MM.1S (cell line): ENCODE data around the gene TUT1.

ENCODE experiments used
- EZH2 ChIP-seq: fragments of 300-600 bp; sonication (generic); optimal IDR thresholded peaks from 2 replicates; pipeline ENCODE3; 2017; ENCODE audit warnings: low read depth, mild to moderate bottlenecking, antibody characterized with exemption, low read length, mixed read lengths
- TF ChIP-seq, protein P1 (sequence below): fragments of 300-600 bp; sonication (generic); IDR thresholded peaks from 2 replicates; pipeline ENCODE4 v1.5.1; 2016; ENCODE audit warnings: antibody characterized with exemption, low read length, mixed read lengths

DNA sequence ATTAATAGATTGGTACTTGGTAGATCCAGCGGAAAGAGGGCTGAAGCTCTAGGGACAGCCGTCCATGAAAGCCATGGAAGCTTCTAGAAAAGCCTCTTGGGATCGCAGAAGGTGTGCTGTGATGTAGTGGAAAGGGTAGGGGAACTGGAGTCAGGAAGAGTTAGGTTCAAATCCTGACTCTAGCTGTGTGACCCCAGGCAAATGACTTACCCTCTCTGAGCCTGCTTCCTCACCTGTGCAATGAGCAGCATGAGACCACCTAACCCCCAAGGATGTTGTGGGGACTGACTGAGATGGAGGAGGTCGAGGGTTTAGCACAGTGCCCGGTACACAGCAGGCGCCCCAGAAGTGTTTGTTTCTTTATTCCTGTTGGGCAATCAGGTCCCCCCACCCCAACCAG lies 19.1 kb upstream of the TUT1 start:
- TF ChIP-seq, protein P1, sequence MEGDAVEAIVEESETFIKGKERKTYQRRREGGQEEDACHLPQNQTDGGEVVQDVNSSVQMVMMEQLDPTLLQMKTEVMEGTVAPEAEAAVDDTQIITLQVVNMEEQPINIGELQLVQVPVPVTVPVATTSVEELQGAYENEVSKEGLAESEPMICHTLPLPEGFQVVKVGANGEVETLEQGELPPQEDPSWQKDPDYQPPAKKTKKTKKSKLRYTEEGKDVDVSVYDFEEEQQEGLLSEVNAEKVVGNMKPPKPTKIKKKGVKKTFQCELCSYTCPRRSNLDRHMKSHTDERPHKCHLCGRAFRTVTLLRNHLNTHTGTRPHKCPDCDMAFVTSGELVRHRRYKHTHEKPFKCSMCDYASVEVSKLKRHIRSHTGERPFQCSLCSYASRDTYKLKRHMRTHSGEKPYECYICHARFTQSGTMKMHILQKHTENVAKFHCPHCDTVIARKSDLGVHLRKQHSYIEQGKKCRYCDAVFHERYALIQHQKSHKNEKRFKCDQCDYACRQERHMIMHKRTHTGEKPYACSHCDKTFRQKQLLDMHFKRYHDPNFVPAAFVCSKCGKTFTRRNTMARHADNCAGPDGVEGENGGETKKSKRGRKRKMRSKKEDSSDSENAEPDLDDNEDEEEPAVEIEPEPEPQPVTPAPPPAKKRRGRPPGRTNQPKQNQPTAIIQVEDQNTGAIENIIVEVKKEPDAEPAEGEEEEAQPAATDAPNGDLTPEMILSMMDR, result no peak
- TF ChIP-seq EZH2, result no peak
